Activated gamma-delta T cell (primary cell): Measurements from ENCODE around the gene LCE1E.

Source experiments
- DNase-seq: peaks from one replicate; lab custom pipeline; 2025; lab: John Stamatoyannopoulos, UW

The LCE1E gene

GRCh38 chr1:152777510-152778137 lies 8.4 kb upstream of the LCE1E start:
- DNase-seq = no peak

GRCh38 chr1:152783095-152783494 lies 3.0 kb upstream of the LCE1E start:
- no peak for DNase-seq

GRCh38 chr1:152795686-152796085 lies 9.6 kb downstream of the LCE1E start:
- DNase-seq = no peak

- DNase-seq = no peak
Observed at GRCh38 chr1:152796421-152796820, 10.4 kb downstream of the LCE1E start, which contains the start of gene LCE1D. Gene LCE1D (plus strand): TSS chr1:152796721. CDS start chr1:152797795, 1,074 bp downstream.

GRCh38 chr1:152801333-152801732 lies 15.3 kb downstream of the LCE1E start:
- no peak for DNase-seq

GRCh38 chr1:152806576-152806975 lies 20.5 kb downstream of the LCE1E start, which contains the start of gene LCE1C:
Gene LCE1C (minus strand): TSS chr1:152806651. CDS start chr1:152805478, 1,173 bp downstream.
- DNase-seq = no peak

GRCh38 chr1:152811050-152811449 lies 25.0 kb downstream of the LCE1E start:
- no peak for DNase-seq

- no peak for DNase-seq
Observed at GRCh38 chr1:152811671-152812070, 25.6 kb downstream of the LCE1E start, which contains the start of gene LCE1B. Gene LCE1B (plus strand): TSS chr1:152811971. CDS start chr1:152812447, 476 bp downstream.

- no peak for DNase-seq
Observed at GRCh38 chr1:152817309-152817708, 31.3 kb downstream of the LCE1E start.

- no peak for DNase-seq
Observed at GRCh38 chr1:152823294-152823693, 37.2 kb downstream of the LCE1E start.

GRCh38 chr1:152824964-152825363 lies 38.9 kb downstream of the LCE1E start:
- no peak for DNase-seq

- no peak for DNase-seq
Observed at GRCh38 chr1:152827173-152827572, 41.1 kb downstream of the LCE1E start, which contains the start of gene LCE1A. Gene LCE1A (plus strand): TSS chr1:152827473. CDS start chr1:152827473, 0 bp downstream.

GRCh38 chr1:152836870-152837269 lies 50.8 kb downstream of the LCE1E start:
- DNase-seq = no peak
